WERI-Rb-1 (cell line): ENCODE measurements around the gene ABHD13.

Source experiments
- DNase-seq: peaks from one replicate; pipeline ENCODE4 v3.0.0-alpha.2; 2020
- H3K27ac ChIP-seq: fragments of 250-450 bp; sonication (Bioruptor Pico); 2 replicates; pipeline ENCODE4 v1.5.1; 2020; ENCODE audit warnings: mild to moderate bottlenecking, moderate library complexity
- H3K27me3 ChIP-seq: fragments of 250-450 bp; sonication (Bioruptor Pico); 2 replicates; pipeline ENCODE4 v1.5.1; 2021; ENCODE audit warnings: mild to moderate bottlenecking, low read depth, moderate library complexity; ENCODE audit not compliant: insufficient read depth, severe bottlenecking
- H3K36me3 ChIP-seq: fragments of 250-450 bp; sonication (Bioruptor Pico); 2 replicates; pipeline ENCODE4 v1.5.1; 2020; ENCODE audit warnings: mild to moderate bottlenecking, moderate library complexity
- H3K4me3 ChIP-seq: 2 replicates; pipeline ENCODE4 v1.5.1; 2011; ENCODE audit warnings: low read depth, mild to moderate bottlenecking, control low read depth, low read length
- H3K9me3 ChIP-seq: fragments of 250-450 bp; sonication (Bioruptor Pico); 2 replicates; pipeline ENCODE4 v1.5.1; 2021; ENCODE audit warnings: mild to moderate bottlenecking, moderate library complexity; ENCODE audit not compliant: severe bottlenecking
- CTCF ChIP-seq: IDR thresholded peaks from 2 replicates; pipeline ENCODE4 v1.5.1; 2011; ENCODE audit warnings: low read depth, mild to moderate bottlenecking, control low read depth, inconsistent platforms, low read length

Gene ABHD13

GRCh38 chr13:108185223-108185622 is 33.0 kb upstream of the ABHD13 start:
- no peak for DNase-seq
- Histone ChIP-seq H3K27ac (no peak overlapping the region), H3K36me3 (no peaks in the 10 kb centered on the region), H3K9me3 (no peaks in the 10 kb centered on the region), H3K4me3 (no peak overlapping the region), H3K27me3 (no peaks in the 10 kb centered on the region)
- no peak for TF ChIP-seq CTCF

GRCh38 chr13:108188260-108188659 is 29.9 kb upstream of the ABHD13 start:
- Histone ChIP-seq H3K9me3 (no peaks in the 10 kb centered on the region), H3K27ac (no peak overlapping the region), H3K27me3 (no peaks in the 10 kb centered on the region), H3K4me3 (no peak overlapping the region), H3K36me3 (no peaks in the 10 kb centered on the region)
- no peak for TF ChIP-seq CTCF
- DNase-seq, result no peak

GRCh38 chr13:108190897-108191296 is 27.3 kb upstream of the ABHD13 start:
- Histone ChIP-seq H3K27ac (no peak overlapping the region), H3K27me3 (no peaks in the 10 kb centered on the region), H3K9me3 (peaks cover 14% of the 10 kb centered on the region), H3K4me3 (no peak overlapping the region), H3K36me3 (no peaks in the 10 kb centered on the region)
- no peak for TF ChIP-seq CTCF
- no peak for DNase-seq

GRCh38 chr13:108193806-108194205 is 24.4 kb upstream of the ABHD13 start:
- no peaks in the 10 kb centered on the region for H3K36me3 ChIP-seq
- peaks cover 14% of the 10 kb centered on the region for H3K9me3 ChIP-seq
- H3K27ac ChIP-seq, result no peak overlapping the region
- TF ChIP-seq CTCF, result no peak
- no peak overlapping the region for H3K4me3 ChIP-seq
- H3K27me3 ChIP-seq, result no peaks in the 10 kb centered on the region
- DNase-seq, result no peak

- no peaks in the 10 kb centered on the region for H3K36me3 ChIP-seq
- H3K27ac ChIP-seq, result no peak overlapping the region
- TF ChIP-seq CTCF, result no peak
- DNase-seq, result no peak
- H3K27me3 ChIP-seq, result no peaks in the 10 kb centered on the region
- peaks cover 14% of the 10 kb centered on the region for H3K9me3 ChIP-seq
- no peak overlapping the region for H3K4me3 ChIP-seq
These were observed 23.7 kb upstream of the ABHD13 start for GRCh38 chr13:108194435-108194936.

- no peak for TF ChIP-seq CTCF
- no peak overlapping the region for H3K4me3 ChIP-seq
- no peak overlapping the region for H3K27ac ChIP-seq
- no peak for DNase-seq
- peaks cover 14% of the 10 kb centered on the region for H3K9me3 ChIP-seq
- no peaks in the 10 kb centered on the region for H3K36me3 ChIP-seq
- H3K27me3 ChIP-seq, result no peaks in the 10 kb centered on the region
These were observed 23.0 kb upstream of the ABHD13 start for GRCh38 chr13:108195146-108195545.
